RWPE2 (cell line): ENCODE data around the gene AMPH.
"Not testable (repeated sequence)": the region's sequence is repeated elsewhere in the genome, so short reads cannot be mapped to it uniquely, and the experiment has no call there.

ENCODE experiments used
- ATAC-seq: fragments of 200-7000 bp; cut with Tn5 transposase; 3 replicates; pipeline ENCODE4 v1.9.1; 2021; ENCODE audit warnings: low read depth
- DNase-seq: peaks from one replicate; pipeline ENCODE4 v3.0.0-alpha.2; 2020; ENCODE audit warnings: low spot score
- H3K27ac ChIP-seq: fragments of 450-650 bp; 2 replicates; pipeline ENCODE4 v1.5.1; 2017; ENCODE audit warnings: mild to moderate bottlenecking; ENCODE audit not compliant: poor library complexity, severe bottlenecking
- H3K27me3 ChIP-seq: fragments of 250-450 bp; sonication (Bioruptor Pico); 2 replicates; pipeline ENCODE4 v1.5.1; 2021; ENCODE audit warnings: mild to moderate bottlenecking, moderate library complexity; ENCODE audit not compliant: insufficient read depth, poor library complexity, severe bottlenecking
- H3K36me3 ChIP-seq: fragments of 250-450 bp; sonication (Bioruptor Pico); 2 replicates; pipeline ENCODE4 v1.5.1; 2020; ENCODE audit warnings: low read depth, mild to moderate bottlenecking, moderate library complexity
- H3K4me1 ChIP-seq: fragments of 250-450 bp; sonication (Bioruptor Pico); 2 replicates; pipeline ENCODE4 v1.5.1; 2021; ENCODE audit warnings: mild to moderate bottlenecking, moderate library complexity; ENCODE audit not compliant: insufficient read depth, poor library complexity, severe bottlenecking
- H3K4me3 ChIP-seq: fragments of 250-450 bp; sonication (Bioruptor Pico); 2 replicates; pipeline ENCODE4 v1.5.1; 2021; ENCODE audit warnings: mild to moderate bottlenecking, moderate library complexity; ENCODE audit not compliant: severe bottlenecking
- H3K9me3 ChIP-seq: fragments of 250-450 bp; sonication (Bioruptor Pico); 2 replicates; pipeline ENCODE4 v1.5.1; 2021; ENCODE audit warnings: mild to moderate bottlenecking, moderate library complexity; ENCODE audit not compliant: severe bottlenecking
- TF ChIP-seq, protein P1 (sequence below): fragments of 450-650 bp; IDR thresholded peaks from one replicate; pipeline ENCODE4 v1.5.1; 2017; ENCODE audit warnings: mild to moderate bottlenecking, moderate library complexity; ENCODE audit not compliant: poor library complexity, severe bottlenecking

AMPH gene

DNA sequence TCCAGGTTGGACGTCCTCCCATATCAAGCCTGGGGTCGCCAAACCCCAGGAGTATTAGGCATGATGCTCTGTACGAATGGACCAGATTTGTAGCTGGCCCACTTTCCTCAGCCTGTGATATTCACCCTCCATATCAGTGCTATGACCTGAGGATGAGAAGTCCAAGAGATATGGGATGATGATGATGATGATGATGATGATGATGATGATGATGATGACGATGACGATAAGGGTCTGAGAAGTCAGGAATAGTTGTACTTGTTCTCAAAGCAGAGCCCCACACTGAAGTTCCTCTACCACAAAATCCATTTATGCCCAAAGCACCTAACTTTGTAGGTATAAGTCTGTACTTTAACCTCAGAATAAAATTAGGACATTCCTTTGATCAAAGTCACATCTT is 50.7 kb downstream of the AMPH start:
- no peak for DNase-seq
- Histone ChIP-seq H3K9me3 (no peaks in the 10 kb centered on the region), H3K36me3 (no peaks in the 10 kb centered on the region), H3K27me3 (peaks cover 12% of the 10 kb centered on the region), H3K27ac (no peak overlapping the region), H3K4me3 (no peak overlapping the region), H3K4me1 (no peaks in the 10 kb centered on the region)
- no peak for ATAC-seq
- TF ChIP-seq, protein P1, sequence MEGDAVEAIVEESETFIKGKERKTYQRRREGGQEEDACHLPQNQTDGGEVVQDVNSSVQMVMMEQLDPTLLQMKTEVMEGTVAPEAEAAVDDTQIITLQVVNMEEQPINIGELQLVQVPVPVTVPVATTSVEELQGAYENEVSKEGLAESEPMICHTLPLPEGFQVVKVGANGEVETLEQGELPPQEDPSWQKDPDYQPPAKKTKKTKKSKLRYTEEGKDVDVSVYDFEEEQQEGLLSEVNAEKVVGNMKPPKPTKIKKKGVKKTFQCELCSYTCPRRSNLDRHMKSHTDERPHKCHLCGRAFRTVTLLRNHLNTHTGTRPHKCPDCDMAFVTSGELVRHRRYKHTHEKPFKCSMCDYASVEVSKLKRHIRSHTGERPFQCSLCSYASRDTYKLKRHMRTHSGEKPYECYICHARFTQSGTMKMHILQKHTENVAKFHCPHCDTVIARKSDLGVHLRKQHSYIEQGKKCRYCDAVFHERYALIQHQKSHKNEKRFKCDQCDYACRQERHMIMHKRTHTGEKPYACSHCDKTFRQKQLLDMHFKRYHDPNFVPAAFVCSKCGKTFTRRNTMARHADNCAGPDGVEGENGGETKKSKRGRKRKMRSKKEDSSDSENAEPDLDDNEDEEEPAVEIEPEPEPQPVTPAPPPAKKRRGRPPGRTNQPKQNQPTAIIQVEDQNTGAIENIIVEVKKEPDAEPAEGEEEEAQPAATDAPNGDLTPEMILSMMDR, result no peak

DNA sequence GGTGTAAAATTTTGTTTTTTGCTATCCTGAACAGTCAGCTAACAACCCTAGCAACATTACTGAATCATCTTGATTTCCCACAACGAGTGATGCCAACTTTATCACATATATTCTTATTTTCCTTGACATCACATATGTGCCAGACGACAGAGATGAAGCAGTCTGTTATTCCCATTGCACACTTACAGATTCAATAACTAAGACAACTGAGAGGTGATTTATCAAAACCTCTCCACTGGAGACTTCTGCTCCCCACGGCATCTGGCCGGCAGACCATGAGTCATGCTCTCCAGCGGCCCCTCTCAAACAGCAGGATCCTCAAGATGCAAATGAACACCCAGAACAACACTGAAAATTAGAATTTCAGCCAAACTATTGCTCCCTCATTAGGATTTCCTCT is 57.1 kb downstream of the AMPH start:
- Histone ChIP-seq H3K36me3 (no peaks in the 10 kb centered on the region), H3K9me3 (no peaks in the 10 kb centered on the region), H3K4me1 (no peaks in the 10 kb centered on the region), H3K4me3 (no peak overlapping the region), H3K27ac (no peak overlapping the region), H3K27me3 (no peaks in the 10 kb centered on the region)
- ATAC-seq (no peak), DNase-seq (no peak)
- TF ChIP-seq, protein P1, result no peak

DNA sequence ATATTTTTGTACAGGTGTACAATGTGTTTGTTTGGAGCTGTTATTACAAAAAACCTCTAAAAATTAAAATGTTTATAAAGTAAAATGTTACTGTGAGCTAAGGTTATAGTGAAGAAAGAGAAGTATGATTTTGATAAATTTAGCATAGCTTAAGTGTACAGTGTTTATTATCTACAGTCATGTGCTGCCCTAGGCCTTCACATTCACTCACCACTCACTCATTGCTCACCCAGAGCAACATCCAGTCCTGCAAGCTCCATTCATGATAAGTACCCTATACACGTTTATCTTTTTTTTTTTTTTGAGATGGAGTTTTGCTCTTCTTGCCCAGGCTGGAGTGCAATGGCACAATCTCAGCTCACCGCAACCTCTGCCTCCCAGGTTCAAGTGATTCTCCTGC is 59.6 kb downstream of the AMPH start:
- not testable (repeated sequence) for H3K4me3 ChIP-seq, H3K27ac ChIP-seq, H3K4me1 ChIP-seq, DNase-seq, H3K27me3 ChIP-seq, ATAC-seq, H3K36me3 ChIP-seq, H3K9me3 ChIP-seq

DNA sequence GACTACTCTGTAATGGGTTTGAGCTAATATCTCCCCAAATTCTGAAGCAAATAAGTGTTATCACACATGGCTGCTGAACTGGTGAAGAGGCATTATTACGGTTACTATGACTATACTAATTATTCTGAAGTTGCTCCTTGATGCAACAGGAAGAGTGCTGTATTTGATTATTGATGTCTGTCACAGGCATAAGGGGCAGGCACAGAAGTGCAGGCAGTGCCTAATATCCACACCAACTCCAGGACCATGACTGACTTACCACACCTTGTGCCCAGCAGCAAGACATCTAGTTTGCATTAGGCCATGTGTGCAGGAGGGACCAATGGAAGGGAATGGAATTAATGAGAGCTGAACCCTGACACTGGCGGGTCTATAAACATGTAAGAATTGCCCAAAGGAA is 62.7 kb downstream of the AMPH start:
- Histone ChIP-seq H3K4me3 (no peak overlapping the region), H3K4me1 (no peaks in the 10 kb centered on the region), H3K27me3 (no peaks in the 10 kb centered on the region), H3K27ac (no peak overlapping the region), H3K36me3 (no peaks in the 10 kb centered on the region), H3K9me3 (no peaks in the 10 kb centered on the region)
- ATAC-seq (no peak), DNase-seq (no peak)
- TF ChIP-seq, protein P1, result no peak

DNA sequence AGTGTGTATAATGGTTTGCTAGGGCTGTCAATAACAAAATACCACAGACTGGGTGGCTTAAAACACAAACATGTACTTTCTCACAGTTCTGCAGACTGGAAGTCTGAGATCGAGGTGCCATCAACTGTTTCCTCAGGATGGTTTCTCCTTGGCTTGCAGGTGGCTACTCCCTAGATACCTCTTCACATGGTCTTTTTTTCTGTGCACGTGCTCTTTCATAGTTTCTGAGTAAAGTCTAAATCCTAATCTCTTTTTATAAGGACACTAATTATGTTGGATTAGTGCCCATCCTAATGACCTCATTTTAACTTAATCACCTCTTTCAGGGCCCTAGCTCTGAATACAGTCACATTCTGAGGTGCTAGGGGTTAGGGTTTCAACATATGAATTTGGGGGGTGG is 65.9 kb downstream of the AMPH start:
- ATAC-seq, result no peak
- TF ChIP-seq, protein P1, result no peak
- Histone ChIP-seq H3K36me3 (no peaks in the 10 kb centered on the region), H3K4me3 (no peak overlapping the region), H3K27ac (no peak overlapping the region), H3K27me3 (no peaks in the 10 kb centered on the region), H3K4me1 (no peaks in the 10 kb centered on the region), H3K9me3 (no peaks in the 10 kb centered on the region)
- no peak for DNase-seq
